ENCODE measurements around the gene ANGPTL4. TPM values are rescaled to one million over a fixed set of nuclear protein-coding genes. Genes with fewer than 3 reads are reported as not detected.
A peak's percentile ranks its signal among the peaks of the same experiment; 100 is the strongest.

ANGPTL4 gene
- total and polyA plus RNA-seq, 2 of the 13 experiments (the other 11 are each of a cell fraction or from before 2014, with no cell fraction given): 0.80 to 21.7 TPM

- TF ChIP-seq FOSL1 (CRISPR knock-in tag; IDR thresholded peaks at IDR 0.05; ENCODE audit: borderline replicate concordance): no peak
- no peak for TF ChIP-seq MTA3 (CRISPR knock-in tag; IDR thresholded peaks at IDR 0.05)
- TF ChIP-seq HDAC2 (CRISPR knock-in tag; IDR thresholded peaks at IDR 0.05): no peak
- TF ChIP-seq ZNF709 (CRISPR knock-in tag; IDR thresholded peaks at IDR 0.05): 0 out of 2 replicates have a peak, but pooled peaks have one; percentile 33
- TF ChIP-seq POGK (CRISPR knock-in tag; conservative IDR thresholded peaks at IDR 0.05): peak; percentile 76; the same call in 1 of the 2 replicates
- TF ChIP-seq IRF2 (CRISPR knock-in tag; IDR thresholded peaks at IDR 0.05): no peak; the same call in 1 of the 2 replicates
- TF ChIP-seq FOXA1 (IDR thresholded peaks at IDR 0.05): no peak
- no peak for TF ChIP-seq FOXA1 (CRISPR knock-in tag; IDR thresholded peaks at IDR 0.05)
- TF ChIP-seq ZNF710 (CRISPR knock-in tag; IDR thresholded peaks at IDR 0.05; ENCODE audit: borderline replicate concordance): no peak
- TF ChIP-seq PCBP2 (optimal IDR thresholded peaks at IDR 0.05; ENCODE audit: low read depth, low read length, poor library complexity, severe bottlenecking): no peak
- TF ChIP-seq ZNF331 (CRISPR knock-in tag; IDR thresholded peaks at IDR 0.05): 0 out of 2 replicates have a peak, but pooled peaks have one; percentile 11
- TF ChIP-seq NR1H2 (CRISPR knock-in tag; IDR thresholded peaks at IDR 0.05; ENCODE audit: borderline replicate concordance, low read depth): no peak
- 0 out of 2 replicates have a peak, but pooled peaks have one; percentile 65 for TF ChIP-seq ZFP36L1 (CRISPR knock-in tag; IDR thresholded peaks at IDR 0.05)
- no peak for TF ChIP-seq ZMAT3 (CRISPR knock-in tag; conservative IDR thresholded peaks at IDR 0.05)
- TF ChIP-seq TGIF2 (CRISPR knock-in tag; IDR thresholded peaks at IDR 0.05): no peak
- TF ChIP-seq FOXA3 (CRISPR knock-in tag; IDR thresholded peaks at IDR 0.05): no peak
- no peak for TF ChIP-seq MEF2D (CRISPR knock-in tag; IDR thresholded peaks at IDR 0.05)
- TF ChIP-seq PBX3 (CRISPR knock-in tag; IDR thresholded peaks at IDR 0.05; ENCODE audit: borderline replicate concordance): no peak
- TF ChIP-seq ZUFSP (CRISPR knock-in tag; IDR thresholded peaks at IDR 0.05; ENCODE audit: borderline replicate concordance): no peak
- peak; percentile 64; the same call in 1 of the 2 replicates for TF ChIP-seq IKZF5 (CRISPR knock-in tag; IDR thresholded peaks at IDR 0.05)
- TF ChIP-seq U2AF2 (IDR thresholded peaks at IDR 0.05; ENCODE audit: low read depth, low read length): no peak
- no peak for TF ChIP-seq ZNF598 (CRISPR knock-in tag; IDR thresholded peaks at IDR 0.05; ENCODE audit: borderline replicate concordance)
Measured at GRCh38 chr19:8363803-8364771, at the start of gene ANGPTL4 (continued).
